ENCODE results near the gene TTC12. TPM values are rescaled to one million over a fixed set of nuclear protein-coding genes. Genes with fewer than 3 reads are reported as not detected.
"Not testable (repeated sequence)": the region's sequence is repeated elsewhere in the genome, so short reads cannot be mapped to it uniquely, and the experiment has no call there.

Gene TTC12
- total RNA-seq, 1 experiment from 2014 or later, result 14.5 TPM

GRCh38 chr11:113286009-113286408, 28.4 kb upstream of the TTC12 start:
- no peak for DNase-seq (ENCODE audit: low read depth)

GRCh38 chr11:113286509-113287497, 27.6 kb upstream of the TTC12 start:
- DNase-seq (ENCODE audit: low read depth), result no peak

DNA sequence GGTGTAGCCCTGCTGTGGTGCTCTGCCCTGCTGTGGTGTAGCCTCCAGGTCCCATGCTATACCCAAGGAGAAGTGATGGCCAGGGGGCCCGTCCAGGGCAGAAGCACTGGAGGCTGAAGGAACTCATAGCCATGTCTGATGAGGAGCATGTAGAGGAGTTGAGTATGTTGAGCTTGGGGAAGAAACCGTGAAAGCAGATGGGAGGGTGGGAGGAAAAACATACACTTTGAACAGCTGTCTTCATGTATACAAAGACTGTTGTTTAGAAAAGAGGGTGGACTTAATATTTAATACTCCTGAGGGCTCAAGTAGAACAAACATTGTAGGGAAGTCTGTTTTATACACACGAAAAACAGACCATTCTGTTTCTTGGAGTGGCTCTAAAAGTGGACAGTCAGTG, 26.6 kb upstream of the TTC12 start:
- DNase-seq (ENCODE audit: low read depth), result no peak

- DNase-seq (ENCODE audit: low read depth), result no peak
These were observed 26.0 kb upstream of the TTC12 start for GRCh38 chr11:113288286-113288863.

DNA sequence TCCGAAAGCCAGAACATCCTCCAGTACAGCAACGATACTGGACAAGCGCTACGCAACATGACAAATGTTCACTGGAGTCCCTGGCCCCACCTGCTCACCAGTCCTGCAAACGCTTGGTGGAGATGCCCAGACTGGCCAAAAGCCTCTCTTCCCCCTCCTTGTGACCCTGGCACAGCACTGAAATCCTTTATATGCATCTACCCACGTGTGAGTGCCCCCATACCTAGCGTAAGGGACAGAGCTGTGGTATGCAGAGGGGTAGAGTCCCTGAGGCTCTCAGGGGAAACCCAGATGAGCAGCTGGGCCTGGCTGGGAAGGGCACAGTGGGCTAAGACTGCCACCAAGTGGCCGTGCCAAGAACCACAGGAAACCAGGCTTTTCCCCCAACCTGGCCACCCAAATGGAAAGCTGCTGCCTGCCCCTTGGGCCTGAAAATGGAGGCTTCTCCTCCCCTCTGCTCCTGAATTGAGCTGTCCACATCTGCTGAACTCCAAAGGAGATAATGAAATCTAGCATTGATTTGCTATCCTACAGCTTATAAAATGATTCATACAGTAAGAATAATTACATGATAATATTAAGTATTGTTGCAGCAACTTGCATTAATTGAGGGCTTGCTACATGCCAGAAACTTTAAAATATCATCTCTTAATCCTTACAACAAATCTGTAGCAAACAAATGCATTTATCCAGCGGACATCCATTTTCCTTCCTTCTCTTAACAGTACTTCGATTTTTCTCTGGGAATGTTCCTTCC, 24.8 kb upstream of the TTC12 start:
- DNase-seq (ENCODE audit: low read depth), result peak; percentile 69

DNA sequence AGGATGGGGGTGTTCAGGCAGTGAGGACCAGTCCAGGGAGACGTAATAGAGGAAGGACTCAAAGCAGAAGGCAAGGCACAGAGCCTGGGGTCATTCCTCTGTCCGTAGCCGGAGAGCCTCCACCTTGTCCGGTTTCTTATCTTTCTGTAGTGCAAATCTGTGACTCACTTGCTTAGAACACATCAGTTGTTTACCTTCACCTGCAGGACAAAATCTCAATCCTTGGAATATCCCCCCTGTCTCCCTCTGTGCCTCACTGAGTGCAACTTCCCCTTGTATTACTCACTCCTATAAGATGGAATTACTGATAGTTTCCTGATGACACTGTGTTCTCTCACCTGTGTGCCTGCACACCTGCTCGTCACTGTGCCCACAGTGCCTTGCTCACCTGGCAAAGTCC, 20.4 kb upstream of the TTC12 start:
- DNase-seq (ENCODE audit: low read depth), result no peak

GRCh38 chr11:113295993-113296392, 18.4 kb upstream of the TTC12 start:
- DNase-seq (ENCODE audit: low read depth), result no peak

GRCh38 chr11:113296447-113297205, 17.8 kb upstream of the TTC12 start:
- DNase-seq (ENCODE audit: low read depth), result no peak

DNA sequence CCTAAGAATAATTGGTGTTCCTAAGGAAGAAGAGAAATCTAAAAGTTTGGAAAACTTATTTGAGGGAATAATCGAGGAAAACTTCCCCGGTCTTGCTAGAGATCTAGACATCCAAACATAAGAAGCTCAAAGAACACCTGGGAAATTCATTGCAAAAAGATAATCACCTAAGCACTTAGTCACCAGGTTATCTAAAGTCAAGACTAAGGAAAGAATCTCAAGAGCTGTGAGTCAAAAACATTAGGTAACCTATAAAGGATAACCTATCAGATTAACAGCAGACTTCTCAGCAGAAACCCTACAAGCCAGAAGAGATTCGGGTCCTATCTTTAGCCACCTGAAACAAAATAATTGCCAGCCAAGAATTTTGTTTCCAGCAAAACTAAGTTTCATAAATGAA, 15.9 kb upstream of the TTC12 start:
- not testable (repeated sequence) for DNase-seq (ENCODE audit: low read depth)

DNA sequence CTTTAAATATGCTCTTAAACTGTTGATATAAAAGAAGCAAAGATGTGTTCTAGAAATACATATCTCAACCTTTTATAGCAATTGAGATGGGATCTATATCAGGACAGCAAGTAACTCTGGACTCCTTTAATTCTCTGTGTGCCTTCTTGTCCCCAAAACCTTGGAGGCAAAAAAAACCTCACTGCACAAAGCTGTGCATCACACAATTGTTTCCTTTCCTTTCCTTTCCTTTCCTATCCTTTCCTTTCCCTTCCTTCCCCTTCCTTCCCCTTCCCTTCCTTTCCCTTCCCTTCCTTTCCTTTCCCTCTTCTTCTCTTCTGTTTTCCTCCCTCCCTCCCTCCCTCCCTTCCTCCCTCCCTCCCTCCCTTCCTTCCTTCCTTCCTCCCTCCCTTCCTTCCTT, 9.5 kb upstream of the TTC12 start:
- DNase-seq (ENCODE audit: low read depth), result no peak

GRCh38 chr11:113305440-113306336, 8.7 kb upstream of the TTC12 start:
- DNase-seq (ENCODE audit: low read depth), result peak; percentile 69

GRCh38 chr11:113308601-113309000, 5.8 kb upstream of the TTC12 start:
- DNase-seq (ENCODE audit: low read depth), result no peak

GRCh38 chr11:113311536-113311935, 2.8 kb upstream of the TTC12 start:
- no peak for DNase-seq (ENCODE audit: low read depth)

GRCh38 chr11:113313601-113314000, 782 bp upstream of the TTC12 start:
- DNase-seq (ENCODE audit: low read depth), result peak; percentile 27

GRCh38 chr11:113314065-113314388, 356 bp upstream of the TTC12 start:
- no peak for DNase-seq (ENCODE audit: low read depth)

DNA sequence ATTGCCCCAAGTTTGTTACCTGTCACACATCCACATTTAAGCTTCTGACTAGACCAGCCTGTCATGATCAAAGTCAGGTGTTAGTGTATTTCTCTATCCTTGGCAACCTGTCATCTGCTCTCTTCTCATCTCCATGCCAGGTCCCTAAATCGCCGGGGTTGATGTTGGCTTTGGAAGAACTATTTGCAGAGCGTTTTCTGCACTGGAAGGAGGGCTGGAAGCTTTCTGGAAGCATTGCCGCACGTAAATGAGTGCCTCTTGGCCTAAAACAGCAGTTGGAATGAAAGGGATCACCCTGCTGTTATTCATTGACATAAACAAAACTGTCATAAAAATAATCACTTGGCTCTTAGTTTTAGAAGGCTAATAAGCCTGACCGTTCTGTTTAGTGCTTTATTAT, 1.4 kb downstream of the TTC12 start:
- no peak for DNase-seq (ENCODE audit: low read depth)

- DNase-seq (ENCODE audit: low read depth), result no peak
These were observed 1.9 kb downstream of the TTC12 start for GRCh38 chr11:113316256-113316655.

- DNase-seq (ENCODE audit: low read depth), result no peak
These were observed 3.0 kb downstream of the TTC12 start for GRCh38 chr11:113317339-113317738.

- no peak for DNase-seq (ENCODE audit: low read depth)
These were observed 4.7 kb downstream of the TTC12 start for GRCh38 chr11:113319085-113319484.

DNA sequence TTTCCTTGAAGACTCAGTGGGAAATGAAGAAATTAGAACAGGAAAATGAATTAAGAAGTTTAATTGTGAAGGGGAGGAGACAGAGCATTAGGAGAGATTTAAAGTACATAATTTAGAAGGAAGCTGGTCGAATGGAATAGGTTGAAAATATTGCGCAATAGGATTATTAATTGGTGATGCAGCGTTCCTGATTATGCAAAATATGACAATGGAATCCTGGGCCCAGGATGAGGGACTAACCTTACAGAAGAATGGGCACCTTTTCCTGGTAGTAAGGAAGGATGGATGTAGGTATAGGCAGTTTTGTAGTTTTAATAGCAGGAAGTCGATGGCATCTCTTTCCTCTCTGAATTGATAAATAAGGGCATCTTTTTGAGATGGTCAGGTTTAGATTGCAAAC, 7.8 kb downstream of the TTC12 start:
- DNase-seq (ENCODE audit: low read depth), result no peak
